Hematopoietic multipotent progenitor cell (in vitro differentiated cells): Measurements from ENCODE around the gene RAB3D. TPM values are rescaled to one million over a fixed set of nuclear protein-coding genes. Genes with fewer than 3 reads are reported as not detected.
"Not testable (repeated sequence)": the region's sequence is repeated elsewhere in the genome, so short reads cannot be mapped to it uniquely, and the experiment has no call there.

Experiments
- DNase-seq, 3 donors: peaks; one replicate each; pipeline ENCODE4 v3.0.0-alpha.2; 2011 to 2015; ENCODE audit warnings: low read depth in 2 of 3, low spot score in 2 of 3
- total RNA-seq: library from RNA; depleted of rRNA; stranded (reverse); fragments of >200 nt; gene quantifications from one replicate; pipeline ENCODE4 v1.2.3, GENCODE V29; 2012

RAB3D gene
- total RNA-seq, 1 donor = 114 TPM

DNA sequence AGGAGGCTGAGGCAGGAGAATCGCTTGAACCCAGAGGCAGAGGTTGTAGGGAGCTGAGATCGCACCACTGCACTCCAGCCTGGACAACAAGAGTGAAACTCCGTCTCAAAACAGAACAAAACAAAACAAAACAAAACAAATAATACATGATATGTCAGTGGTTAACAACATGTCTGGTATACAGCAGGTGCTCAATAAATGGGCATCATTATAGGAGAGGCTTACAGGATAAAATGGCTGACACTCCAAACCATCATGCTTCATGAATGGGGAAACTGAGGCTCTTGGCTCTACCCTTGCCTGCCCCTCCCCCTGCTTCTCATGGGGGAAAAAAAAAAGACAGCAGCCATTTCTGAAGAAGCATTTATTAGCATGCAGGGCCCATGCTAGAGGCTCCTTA is 3.0 kb upstream of the RAB3D start:
- no peak for DNase-seq

DNA sequence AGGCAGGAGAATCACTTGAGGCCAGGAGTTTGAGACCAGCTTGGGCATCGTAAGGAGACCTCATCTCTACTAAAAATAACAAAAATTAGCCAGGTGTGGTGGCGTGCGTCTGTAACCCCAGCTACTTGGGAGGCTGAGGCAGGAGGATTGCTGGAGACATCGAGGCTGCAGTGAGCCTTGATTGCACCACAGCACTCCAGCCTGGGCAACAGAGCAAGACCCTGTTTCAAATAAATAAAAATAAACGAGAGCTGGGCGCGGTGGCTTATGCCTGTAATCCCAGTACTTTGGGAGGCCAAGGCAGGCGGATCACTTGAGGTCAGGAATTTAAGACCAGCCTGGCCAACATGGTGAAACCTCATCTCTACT is 626 bp upstream of the RAB3D start:
- not testable (repeated sequence) for DNase-seq

DNA sequence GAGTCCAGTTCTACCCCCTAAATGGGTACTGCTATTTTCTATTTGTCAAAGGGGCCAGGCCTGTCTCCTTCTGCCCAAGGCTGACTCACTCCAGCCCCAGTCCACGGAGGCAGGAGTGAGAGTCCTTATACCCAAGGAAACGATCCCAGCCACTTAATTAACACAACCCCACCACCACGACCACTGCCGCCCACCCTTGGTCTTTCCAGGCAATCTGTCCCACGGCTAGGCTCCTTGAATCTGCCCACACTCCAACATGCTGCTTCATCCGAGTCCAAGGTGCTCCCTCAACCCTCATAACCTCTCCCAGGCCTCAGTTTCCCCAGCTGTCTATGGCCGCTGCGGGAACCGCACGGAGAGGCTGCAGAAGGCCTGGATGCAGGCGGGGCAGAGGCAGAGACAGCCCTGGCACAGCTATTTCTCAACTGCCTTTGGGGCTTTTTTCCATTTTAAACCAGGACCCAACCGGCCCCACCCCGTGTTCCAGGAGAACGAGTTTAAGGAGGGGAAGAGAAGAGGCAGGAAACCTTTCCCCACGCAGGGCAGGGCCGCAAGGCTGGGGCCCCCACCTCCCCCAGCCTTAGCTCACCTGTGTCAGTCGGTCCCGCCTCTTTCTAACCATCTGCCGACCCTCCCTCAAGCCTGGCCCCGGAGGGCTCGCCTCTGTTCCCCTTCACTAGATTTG is 746 bp downstream of the RAB3D start:
- no peak for DNase-seq

DNA sequence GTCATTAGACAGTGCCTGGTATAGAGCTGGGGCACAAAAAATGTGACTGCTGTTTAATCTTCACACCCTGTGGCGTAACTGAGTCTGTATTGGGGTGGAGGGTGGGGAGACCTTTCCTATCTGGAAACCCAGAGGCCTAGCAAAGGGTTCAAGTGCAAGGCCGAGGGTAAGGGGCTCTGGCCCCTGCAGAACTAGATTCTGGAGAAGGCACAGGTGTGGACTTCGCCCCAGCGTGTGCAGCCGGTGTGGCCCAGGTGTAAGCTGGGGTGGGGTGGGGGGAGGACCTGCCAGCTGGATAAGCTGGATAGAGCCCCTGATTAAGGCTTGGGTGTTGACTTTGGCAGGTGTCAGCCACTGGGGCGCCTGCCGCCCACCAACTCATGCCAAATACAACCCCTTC is 1.3 kb downstream of the RAB3D start:
- DNase-seq = no peak

DNA sequence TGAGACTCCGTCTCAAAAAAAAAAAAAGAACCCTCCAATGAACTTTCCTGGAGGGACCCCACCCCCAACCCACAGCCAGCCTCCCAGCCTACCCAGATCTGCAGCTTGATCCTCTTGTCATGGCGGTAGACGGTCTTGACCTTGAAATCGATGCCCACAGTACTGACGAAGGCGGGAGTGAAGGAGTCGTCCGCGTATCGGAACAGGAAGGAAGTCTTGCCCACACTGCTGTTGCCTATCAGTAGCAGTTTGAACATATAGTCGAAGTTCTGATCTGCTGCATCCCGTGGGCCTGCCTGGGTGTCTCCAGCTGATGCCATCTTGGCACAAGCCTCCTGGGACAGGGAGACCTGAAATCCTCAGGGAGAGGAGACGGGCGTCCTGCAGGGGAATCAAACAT is 2.4 kb downstream of the RAB3D start:
- peak in 1 of 3 donors; percentile 38 for DNase-seq

DNA sequence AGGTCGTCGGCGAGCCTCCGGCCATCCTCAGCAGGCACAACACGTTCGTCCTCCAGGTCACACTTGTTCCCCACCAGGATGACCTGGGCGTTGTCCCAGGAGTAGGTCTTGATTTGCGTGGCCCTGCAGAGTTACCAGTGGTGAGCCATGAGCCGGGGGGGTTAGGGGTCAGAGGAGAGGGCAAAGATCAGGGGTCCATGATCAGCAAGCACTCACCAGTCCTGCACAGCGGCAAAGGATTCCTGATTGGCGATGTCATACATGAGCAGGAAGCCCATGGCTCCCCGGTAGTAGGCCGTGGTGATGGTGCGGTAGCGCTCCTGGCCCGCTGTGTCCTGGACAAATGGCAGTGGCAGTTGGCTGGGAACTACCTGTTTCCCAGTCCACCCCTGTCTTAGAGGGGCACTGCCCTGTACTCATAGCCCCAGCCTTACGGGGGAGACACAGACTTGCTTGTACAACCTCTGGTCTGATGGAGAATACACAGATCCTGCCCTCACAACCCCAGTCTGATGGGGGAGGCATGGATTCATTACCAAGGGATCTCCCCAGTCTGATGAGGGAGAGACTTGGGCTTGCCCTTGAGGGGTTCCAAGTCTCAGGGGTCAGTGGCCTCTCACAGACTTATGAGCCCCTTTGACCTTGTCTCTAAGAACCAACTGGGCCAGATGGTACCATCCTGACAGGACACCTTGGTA is 3.9 kb downstream of the RAB3D start:
- DNase-seq = no peak

DNA sequence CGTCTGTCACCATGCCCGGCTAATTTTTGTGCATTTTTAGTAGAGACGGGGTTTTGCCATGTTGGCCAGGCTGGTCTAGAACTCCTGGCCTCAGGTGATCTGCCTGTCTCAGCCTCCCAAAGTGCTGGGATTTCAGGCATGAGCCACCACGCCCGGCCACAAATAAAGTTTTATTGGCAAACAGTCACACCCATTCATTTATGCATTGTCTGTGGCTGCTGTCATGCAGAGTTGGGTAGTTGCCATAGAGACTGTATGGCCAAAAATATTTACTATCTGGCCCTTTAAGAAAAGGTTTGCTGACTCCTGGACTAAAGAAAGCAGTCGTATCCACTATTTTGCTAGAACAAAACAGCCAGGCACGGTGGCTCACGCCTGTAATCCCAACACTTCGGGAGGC is 5.6 kb downstream of the RAB3D start:
- peak in 1 of 3 donors; percentile 28 for DNase-seq

DNA sequence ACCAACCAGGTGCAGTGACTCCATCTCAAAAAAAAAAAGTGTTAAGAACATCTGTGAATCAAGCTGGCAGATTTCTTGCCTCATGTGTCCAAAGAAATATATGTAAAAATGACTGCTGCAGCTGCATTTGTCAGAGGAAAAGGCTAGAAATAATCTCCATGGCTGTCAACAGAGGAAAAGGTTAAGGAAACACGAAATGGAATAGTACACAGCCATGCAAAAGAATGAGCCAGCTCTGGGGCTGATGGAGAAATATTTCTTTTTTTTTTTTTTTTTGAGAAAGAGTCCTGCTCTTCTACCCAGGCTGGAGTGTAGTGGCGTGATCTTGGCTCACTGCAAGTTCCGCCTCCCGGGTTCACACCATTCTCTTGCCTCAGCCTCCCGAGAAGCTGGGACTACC is 6.6 kb downstream of the RAB3D start:
- DNase-seq = no peak

DNA sequence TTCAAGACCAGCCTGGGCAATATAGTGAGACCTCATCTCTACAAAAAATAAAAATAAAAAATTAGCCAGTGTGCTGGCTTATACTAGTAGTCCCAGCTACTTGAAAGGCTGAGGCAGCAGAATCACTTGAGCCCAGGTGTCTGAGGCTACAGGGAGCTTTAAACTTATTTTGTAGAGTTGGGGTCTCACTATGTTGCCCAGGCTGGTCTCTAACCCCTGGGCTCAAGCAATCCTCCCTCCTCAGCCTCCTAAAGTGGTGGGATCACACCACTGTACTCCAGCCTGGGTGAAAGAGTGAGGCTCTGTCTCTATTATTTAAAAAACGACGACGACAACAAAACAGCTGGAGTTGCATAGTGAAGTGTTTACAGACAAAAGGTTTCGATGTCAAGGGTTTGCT is 8.0 kb downstream of the RAB3D start:
- no peak for DNase-seq

DNA sequence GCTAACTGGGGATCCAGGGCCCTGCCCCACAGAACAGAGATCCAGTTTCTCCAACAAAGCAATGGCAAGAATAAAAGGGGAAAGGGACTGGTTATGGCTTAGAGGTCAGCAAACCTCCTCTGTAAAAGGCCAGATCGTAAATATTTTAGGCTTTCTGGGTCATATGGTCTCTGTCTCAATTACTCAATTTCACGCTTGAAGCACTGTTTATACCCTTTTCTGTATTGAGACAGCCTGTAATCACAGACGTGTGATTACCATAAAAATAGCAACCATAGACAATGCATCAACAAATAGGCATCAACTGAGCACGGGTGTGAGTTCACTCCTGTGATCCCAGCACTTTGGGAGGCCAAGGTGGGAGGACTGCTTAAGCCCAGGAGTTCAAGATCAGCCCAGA is 9.3 kb downstream of the RAB3D start:
- no peak for DNase-seq

DNA sequence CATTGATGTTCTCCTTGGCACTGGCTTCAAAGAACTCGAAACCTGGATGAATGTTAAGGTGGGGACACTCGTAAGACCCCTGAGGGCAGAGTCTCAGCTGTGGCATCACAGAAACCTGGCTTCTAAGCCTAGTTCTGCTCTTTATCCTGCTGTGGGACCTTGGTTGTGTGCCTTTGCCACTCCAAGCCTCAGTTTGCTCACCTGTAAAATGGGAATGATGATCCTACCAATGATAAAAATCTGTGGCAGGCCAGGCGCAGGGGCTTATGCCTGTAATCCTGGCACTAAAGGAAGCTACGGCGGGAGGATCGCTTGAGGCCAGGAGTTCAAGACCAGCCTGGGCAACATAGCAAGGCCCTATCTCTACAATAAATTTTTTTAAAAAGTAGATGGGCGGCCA is 13.9 kb downstream of the RAB3D start:
- DNase-seq = no peak

DNA sequence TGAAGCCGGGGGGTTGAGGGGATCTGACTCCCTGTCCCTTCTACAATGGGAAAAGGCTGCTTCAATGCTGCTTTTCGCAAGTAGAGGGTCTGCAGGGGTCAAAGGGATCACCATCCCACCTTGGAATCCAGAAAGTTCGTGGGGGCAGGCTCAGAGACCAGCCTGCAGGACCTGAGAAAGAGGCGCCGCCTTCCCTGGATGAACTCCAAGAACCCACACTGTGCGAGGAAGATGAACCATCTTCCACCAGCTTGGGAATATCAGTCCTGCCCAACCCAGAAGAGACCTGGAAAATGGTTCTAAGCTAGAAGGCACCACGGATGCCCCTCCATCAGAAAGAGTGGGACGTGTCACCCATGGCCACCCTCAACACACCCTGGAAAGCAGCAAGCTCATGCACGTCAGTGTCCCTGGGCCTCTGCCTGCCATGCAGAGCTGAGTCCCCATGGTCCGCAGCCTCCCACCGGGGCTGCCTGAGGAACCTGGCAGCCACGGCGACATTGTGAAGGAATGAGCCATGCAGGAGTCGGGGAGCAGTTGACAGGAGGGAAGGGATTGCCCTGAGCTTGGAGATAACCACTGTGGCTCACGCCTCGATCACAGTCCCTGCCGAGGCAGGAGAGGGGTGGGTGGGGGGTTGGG is 14.6 kb downstream of the RAB3D start:
- DNase-seq = no peak

DNA sequence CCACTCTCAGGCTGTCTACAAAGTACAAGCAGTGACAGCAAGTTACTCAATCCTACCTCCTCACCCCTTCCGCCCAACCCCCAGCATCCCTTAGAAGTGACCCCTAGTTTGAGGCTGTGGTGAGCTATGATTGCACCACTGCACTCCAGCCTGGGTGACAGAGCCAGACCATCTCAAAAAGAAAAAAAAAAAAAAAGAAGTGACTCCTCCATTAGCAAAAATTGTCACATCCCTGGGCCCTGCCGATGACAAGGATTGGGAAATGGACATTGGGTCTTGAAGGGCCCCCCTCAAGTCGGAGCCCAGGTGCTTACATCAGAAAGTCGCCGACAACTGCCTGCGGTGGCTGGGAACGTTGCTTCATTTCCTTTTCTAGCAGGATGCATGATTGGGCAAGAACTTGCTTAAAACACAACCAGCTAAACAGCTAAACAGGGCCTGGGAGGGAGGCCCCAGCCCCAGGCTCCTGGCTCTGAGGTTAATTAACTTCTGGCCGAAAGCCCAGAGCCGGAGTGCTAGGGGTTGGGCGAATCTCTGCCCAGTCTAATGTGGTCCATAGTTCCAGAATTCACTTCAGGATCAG is 15.3 kb downstream of the RAB3D start:
- DNase-seq = peak in 2 of 3 donors; percentile 93 to 95

DNA sequence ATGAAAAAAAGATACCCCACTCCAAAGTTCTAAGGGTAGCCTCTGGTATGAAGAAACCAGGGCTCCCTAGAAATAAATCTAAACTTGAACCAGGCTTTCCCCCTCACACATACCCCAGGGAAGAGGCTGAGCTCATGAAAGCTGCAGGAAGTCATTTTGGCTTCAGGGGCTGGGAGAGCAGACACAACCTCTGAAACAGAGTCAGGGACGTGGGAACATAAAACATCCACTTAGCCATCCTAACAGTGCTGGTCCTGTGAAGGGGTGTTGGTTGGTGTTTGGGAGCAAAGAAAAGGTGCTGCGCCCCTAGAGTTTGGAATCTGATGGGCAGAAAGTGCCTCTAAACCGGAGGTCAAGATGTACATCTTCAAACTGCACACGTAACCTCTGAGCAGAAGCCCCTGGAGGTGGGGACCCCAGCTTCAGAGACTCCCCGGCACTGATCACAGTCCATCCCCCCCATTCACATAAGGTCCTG is 15.8 kb downstream of the RAB3D start:
- no peak for DNase-seq

DNA sequence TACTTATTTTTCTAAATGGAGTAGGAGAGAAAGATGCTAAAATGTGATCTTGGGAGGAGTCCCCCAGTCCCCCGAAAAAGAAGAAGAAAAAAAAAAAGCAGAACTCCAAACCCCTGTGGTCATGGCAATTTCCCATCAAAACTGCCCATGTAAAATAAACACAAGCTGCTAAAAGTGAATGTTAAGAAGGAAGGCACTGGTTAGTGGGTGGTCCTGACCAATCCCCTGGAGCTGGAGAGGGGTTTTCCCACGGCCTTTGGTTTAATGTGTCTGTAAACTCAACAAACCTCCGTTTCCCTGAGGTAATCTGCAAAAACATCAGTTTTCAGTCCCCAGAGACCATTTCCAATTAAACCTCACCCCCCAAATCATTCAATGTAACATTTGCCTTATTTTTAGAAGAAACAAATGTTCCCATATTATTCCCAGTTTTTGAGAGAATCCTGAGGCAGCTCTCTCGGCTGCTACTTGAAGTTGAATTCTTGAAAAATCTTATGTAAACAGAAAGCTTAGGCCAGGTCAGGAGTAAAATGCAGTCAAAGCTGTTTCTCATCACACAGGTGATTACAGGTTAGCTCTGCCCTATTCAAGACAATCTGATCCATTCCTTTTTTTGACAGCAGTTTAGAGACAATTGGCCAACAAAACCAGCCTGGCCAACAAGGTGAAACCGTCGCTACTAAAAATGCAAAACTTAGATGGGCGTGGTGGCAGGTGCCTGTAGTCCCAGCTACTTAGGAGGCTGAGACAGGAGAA is 17.0 kb downstream of the RAB3D start:
- peak in 2 of 3 donors; percentile 83 to 93 for DNase-seq

DNA sequence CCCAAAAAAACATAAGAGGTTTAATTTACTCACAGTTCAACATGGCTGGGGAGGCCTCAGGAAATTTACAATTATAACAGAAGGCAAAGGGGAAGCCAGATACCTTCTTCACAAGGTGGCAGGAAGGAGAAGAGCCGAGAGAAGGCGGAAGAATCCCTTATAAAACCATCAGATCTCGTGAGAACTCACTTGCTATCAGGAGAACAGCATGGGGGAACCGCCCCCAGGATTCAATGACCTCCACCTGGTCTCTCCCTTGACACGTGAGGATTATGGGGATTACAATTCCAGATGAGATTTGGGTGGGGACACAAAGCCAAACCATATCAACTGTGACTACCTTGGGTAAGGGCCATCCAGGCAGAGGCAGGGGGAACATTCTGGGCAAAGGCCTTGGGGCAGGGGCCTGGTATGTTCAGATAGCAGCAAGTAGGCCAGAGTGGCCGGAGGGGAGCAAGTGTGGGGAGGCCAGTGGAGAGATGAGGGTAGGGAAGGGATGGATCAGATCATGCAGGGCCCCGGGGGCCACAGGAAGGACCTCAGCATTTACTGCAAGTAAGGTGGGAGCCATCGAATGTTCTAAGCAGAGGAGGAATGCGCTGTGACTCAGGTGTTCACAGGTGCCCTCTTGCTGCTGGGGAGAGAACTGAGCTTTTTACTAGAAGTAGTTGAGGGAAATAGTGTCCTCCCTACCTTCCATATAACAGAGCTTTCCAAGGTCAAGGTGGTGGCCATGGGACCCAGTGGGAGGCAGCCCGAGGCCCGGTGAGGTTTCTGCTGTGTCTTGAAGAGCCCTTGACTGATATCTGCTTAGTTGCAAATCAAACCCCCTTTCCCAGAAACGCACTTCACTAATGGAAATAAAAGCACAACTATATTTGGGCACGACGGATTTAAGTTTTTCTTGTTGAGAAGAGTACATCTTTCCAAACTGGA is 18.0 kb downstream of the RAB3D start:
- DNase-seq = peak in 1 of 3 donors; percentile 76

DNA sequence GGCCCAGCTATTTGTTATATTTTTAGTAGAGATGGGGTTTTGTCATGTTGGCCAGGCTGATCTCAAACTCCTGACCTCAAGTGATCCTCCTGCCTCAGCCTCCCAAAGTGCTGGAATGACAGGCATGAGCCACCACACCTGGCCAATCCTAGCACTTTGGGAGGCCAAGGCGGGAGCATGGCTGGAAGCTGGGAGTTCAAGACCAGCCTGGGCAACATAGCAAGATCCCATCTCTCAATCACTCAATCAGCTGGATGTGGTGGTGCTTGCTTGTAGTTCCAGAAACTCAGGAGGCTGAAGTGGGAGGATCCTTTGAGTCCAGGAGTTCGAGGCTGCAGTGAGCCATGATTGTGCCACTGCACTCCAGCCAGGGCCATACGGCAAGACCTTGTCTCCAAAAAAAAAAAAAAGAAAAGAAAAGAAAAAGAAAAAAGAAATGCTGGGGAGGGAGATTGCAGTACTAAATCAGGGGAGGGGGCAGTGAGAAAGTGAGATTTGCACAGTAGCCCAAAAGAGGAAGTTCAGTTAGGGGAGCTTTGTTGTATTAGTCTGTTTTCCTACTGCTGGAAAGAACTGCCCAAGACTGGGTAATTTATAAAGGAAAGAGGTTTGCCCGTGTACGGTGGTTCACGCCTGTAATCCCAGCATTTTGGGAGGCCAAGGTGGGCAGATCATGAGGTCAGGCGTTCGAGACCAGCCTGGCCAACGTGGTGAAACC is 19.0 kb downstream of the RAB3D start:
- peak in 1 of 3 donors; percentile 55 for DNase-seq

DNA sequence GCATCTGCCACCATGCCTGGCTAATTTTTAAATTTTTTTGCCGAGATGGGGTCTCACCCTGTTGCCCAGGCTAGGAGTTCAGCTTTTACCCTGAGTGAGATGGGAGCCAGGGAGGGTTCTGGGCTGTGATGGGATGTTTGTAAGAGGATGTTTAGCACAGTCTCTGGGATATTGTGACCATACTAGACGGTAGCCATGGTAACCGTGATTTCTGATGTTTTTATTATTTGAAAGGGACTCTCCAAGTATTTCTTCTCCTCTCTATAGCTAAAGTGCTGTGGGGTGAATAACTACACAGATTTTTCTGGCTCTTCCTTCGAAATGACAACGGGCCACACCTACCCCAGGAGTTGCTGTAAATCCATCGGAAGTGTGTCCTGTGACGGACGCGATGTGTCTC is 33.1 kb downstream of the RAB3D start:
- peak in 2 of 3 donors; percentile 26 to 32 for DNase-seq

DNA sequence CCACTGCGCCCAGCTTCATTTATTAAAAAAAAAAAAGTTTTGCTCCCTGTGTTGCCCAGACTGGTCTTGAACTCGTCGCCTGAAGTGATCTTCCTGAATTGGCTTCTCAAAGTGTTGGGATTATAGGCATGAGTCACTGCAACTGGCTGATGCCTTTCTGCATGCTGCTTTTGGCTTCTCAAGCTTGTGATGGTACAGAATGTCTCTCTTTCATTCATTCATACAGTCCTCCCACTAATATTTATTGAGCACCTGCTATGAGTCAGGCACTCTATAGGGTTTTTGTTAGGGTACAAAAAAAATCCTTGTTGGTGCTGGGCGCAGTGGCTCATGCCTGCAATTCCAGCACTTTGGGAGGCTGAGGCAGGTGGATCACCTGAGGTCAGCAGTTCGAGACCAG is 34.5 kb downstream of the RAB3D start:
- DNase-seq = no peak
